GM19043 (cell line): ENCODE data around the gene DHX35.
"Not testable (repeated sequence)": the region's sequence is repeated elsewhere in the genome, so short reads cannot be mapped to it uniquely, and the experiment has no call there.

Experiments
- ATAC-seq: cut with Tn5 transposase; IDR thresholded peaks from one replicate; pipeline ENCODE4 v1.9.1; 2021; ENCODE audit warnings: low read depth; ENCODE audit not compliant: unreplicated experiment

Gene DHX35

DNA sequence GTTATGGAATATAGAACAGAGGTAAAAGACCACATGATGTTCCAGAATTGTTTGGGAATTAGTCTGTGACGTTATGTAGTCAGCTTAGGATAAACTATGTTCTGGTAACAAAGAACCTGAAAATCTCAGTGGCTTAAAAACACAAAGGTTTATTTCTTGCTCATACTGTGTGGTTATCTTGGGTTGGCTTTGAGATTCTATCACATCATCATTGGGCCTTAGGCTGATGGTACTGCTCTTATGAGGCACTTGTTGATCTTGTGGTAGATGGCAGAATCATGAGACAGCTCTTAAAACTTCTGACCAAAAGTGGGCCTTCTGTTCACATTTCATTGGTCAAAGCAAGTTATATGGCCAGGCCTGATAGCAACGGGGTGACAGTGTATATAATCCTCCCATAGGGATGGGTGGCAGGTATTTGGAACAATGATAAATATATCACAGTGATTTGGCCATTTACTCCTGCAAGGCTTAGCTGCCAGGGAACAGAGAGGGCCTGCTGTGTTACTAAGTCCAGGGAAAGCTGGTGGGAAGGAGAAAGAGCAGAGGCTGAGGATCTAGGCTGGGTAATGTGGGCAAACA, 13.5 kb downstream of the DHX35 start:
- ATAC-seq: no peak

DNA sequence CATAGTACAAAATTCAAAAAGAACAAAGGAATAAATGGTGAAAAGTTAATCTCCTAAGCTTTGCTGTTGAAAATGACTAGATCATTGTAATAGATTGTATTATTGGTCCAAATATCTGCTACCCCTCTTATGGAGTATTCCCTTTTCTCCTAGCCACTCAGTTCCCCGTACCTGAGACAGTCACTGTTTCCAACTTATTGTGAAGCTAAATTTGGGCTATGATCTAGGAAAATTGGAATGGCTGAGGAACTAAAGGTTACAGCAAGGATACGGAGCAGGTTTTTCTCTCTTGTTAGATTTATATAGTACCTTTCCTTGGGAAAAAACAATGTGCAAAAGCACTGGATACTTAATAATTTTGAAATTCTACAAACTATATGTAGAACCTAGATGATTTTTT, 17.3 kb downstream of the DHX35 start:
- ATAC-seq: no peak

GRCh38 chr20:38979842-38980241, 17.7 kb downstream of the DHX35 start:
- ATAC-seq: no peak

GRCh38 chr20:38982291-38982690, 20.1 kb downstream of the DHX35 start:
- ATAC-seq: no peak

DNA sequence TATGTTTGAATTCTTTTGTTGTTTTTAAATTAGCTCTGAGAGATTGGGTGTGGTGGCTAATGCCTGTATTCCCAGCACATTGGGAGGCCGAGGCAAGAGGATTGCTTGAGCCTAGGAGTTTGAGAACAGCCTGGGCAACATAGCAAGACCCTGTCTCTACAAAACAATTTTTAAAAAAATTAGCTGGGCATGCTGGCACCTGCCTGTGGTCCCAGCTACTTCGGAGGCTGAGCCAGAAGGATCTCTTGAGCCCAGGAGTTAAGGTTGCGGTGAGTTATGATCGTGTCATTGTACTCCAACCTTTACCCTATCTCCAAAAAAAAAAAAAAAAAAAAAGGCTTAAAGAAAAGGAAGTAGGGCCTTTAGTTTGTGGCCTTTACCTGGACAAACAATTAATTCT, 22.9 kb downstream of the DHX35 start:
- ATAC-seq: no peak

DNA sequence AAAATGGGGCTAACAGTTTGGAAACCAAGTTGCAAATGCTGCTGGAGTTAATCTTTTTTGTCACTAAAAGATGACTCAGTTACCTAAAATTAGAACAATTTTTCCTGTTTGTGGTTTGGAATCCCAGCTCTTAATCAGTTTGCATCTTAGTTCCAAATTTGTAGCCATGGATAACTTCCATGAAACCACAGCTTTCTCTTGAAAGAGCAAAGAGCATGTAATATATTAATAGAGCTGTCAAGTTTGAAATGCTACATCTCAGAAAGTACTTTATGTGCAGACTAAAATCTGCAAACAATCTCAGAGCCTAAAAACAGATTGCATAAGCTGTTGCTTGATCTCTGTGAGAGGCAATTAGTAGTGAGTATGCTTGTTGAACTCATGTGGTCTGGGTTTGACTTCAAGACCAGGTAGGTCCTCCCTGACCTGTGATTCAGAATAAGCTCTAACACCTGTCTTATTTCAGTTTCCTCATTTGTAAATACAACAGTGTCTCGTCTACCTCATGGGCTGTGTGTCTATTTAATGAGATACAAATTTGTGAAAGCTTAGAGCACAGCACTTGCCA, 23.5 kb downstream of the DHX35 start:
- no peak for ATAC-seq

- ATAC-seq: no peak
Measured at GRCh38 chr20:38986663-38987062, 24.5 kb downstream of the DHX35 start.

GRCh38 chr20:38987777-38988176, 25.6 kb downstream of the DHX35 start:
- ATAC-seq: peak; percentile 74

- no peak for ATAC-seq
Measured at GRCh38 chr20:38990728-38991127, 28.6 kb downstream of the DHX35 start.

DNA sequence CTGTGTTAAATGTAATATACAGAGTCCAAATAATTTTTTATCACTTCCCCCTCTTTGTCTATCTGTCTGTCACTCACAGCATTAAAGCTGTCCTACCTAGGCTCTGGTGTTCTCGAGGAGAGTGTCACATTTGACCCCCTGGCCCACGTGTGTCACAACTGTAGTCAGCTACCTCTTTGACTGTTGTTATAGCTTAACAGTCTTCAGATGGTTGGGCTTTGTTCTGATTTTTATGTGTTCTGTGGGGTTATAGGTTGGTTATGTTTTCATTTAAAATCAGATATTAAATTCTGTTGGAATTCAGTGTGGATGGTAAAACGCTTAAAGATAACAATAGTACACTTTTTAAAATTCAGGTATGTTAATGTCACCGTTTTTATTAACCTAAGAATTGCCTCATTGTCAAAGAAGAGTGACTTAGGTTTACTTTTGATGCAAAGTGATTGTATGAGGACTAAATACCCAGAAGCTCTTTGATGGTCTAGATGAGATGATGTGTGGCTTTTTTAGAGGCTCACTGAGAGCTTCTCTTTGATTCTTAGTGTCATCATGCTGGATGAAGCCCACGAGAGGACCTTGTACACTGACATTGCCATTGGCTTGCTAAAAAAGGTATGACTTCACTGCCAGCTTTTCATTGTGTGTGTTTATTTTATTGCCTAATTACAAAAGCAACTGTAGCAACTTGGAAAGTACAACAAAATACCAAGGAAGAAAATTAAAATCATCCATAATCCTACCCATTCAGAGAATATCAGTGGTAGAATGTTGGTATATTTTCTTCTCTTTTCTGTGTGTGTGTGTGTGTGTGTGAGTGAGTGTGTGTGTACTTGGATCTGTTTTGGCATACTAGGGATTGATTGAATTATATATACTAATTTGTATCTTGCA, 29.9 kb downstream of the DHX35 start:
- ATAC-seq: no peak

GRCh38 chr20:38995536-38996044, 33.4 kb downstream of the DHX35 start:
- no peak for ATAC-seq

GRCh38 chr20:38996866-38997265, 34.7 kb downstream of the DHX35 start:
- not testable (repeated sequence) for ATAC-seq

DNA sequence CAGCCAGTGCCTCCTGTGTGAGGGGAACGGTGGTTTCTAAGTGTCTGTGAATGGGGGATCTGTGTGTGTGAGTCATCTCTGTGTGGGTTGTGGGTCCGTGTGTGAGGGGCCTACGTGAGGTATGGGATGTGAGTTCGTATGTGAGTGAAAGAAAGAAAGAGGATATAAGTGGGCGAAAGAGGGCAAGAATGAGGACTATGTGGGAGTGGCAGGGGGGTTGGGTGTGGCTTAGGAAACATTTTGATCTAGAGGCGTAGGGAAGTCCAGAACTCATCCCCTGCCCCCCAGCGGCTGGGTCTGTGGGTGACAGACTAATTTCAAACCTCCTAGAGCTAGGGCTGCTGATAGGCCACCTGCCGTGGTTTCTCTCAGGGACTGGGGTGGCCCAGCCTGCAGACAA, 35.5 kb downstream of the DHX35 start:
- ATAC-seq: peak; percentile 78

DNA sequence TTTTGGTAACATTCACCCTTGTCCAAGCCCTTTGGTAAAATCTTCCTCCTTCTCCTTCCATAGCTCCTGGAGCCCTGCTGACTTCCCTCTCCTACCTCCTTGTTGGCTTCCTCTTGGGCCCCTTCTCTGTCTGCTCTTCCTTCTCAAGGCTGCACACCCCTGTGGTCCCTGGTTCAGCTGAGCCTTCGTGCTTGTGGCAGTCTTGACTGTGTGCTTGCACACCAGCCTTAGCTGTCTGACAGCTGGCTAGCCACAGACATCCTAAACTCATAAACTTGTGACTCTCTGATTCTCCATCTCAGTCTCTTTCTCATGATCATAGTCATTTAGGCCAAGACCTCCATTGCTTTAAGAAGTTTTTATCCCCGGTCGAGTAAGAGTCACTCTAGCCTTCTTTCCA, 37.1 kb downstream of the DHX35 start:
- ATAC-seq: no peak

- ATAC-seq: no peak
Measured at GRCh38 chr20:38999965-39000910, 38.1 kb downstream of the DHX35 start.

- no peak for ATAC-seq
Measured at GRCh38 chr20:39004508-39004907, 42.4 kb downstream of the DHX35 start.

DNA sequence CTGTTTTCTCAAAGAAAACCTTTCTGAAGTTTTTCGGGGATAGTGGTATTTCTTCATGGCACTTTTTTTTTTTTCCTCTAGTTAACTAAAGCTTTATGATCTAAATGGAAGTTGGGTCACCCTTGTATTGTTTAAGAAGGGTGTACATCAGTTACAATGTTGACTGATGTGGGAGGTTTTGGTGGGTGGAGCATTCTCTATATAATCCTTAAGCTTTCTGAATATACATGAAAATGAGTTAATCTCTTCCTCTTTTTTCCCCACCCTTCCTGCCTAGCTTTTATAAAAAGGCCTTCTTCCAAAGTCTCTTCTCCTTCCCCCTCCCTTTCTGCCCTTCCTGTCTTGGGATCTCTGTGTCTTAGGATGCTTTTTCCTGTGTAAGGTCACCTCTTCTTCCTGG, 47.2 kb downstream of the DHX35 start:
- ATAC-seq: no peak

DNA sequence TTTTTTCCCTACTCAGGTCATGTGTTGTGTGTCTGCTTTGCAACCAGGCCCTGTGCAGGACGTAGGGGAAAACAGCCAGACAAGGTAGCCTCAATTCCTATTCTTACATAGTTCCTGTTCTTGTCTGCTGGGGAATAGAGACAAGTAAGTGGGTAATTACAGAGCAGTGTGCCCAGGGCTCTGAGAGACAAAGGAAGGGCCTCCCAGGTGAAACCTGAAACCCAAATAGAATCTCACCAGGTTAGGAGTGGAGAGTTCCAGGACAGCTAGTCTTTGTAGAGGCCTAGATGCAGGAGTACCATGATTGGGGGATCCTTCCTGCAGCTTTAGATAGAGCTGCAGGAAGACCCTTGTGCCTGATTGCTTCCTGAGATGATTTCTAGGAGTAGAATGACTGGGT, 48.4 kb downstream of the DHX35 start:
- ATAC-seq: no peak

GRCh38 chr20:39013662-39014109, 51.5 kb downstream of the DHX35 start:
- no peak for ATAC-seq

GRCh38 chr20:39016041-39016440, 53.9 kb downstream of the DHX35 start:
- no peak for ATAC-seq
